Forelimb muscle (tissue), 1 donor: ENCODE measurements around the gene CKLF. TPM values are rescaled to one million over a fixed set of nuclear protein-coding genes. Genes with fewer than 3 reads are reported as not detected.
A peak's percentile ranks its signal among the peaks of the same experiment; 100 is the strongest.
"Not testable (repeated sequence)": the region's sequence is repeated elsewhere in the genome, so short reads cannot be mapped to it uniquely, and the experiment has no call there.

Experiments
- DNase-seq: peaks from one replicate; pipeline ENCODE4 v3.0.0-alpha.2; 2013; ENCODE audit warnings: low read depth
- polyA plus RNA-seq: library from polyadenylated mRNA; unstranded; fragments of 120-200 nt; gene quantifications from one replicate; pipeline ENCODE4 v1.2.1, GENCODE V29; 2013; ENCODE audit not compliant: insufficient read length

The CKLF gene, protein sequence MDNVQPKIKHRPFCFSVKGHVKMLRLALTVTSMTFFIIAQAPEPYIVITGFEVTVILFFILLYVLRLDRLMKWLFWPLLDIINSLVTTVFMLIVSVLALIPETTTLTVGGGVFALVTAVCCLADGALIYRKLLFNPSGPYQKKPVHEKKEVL
- 26.0 TPM for polyA plus RNA-seq

DNA sequence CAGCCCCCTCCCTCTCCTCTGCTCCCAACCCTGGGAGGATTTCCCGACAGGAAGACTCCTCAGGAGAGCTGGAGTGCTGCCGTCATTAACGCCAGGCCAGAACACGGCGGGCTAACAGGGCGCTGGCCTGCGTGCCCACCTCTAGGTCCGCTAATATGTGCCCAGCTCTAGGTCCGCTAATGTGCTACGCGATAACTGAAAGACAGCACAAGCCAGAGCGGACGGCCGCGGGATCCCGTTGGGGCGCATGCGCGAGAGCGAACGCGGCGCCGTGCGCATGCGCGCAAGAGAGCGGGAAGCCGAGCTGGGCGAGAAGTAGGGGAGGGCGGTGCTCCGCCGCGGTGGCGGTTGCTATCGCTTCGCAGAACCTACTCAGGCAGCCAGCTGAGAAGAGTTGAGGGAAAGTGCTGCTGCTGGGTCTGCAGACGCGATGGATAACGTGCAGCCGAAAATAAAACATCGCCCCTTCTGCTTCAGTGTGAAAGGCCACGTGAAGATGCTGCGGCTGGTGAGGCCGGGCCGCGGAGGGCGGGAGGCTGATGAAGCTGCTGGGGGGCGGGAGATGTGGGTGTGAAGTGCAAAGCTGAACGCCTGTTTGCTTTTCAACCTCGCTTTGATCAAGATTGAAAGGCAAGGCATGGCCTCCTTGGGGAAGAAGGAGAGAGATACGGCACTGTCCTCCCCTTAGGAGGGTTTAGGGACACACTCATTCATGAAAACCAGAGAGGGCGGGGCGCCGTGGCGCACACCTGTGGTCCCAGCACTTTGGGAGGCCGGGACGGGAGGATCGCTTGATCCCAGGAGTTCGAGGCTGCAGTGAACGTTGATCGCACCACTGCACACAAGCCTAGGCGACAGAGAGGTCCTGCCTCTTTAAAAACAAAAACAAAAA is at the start of gene CKLF:
Gene CKLF, plus strand, starts transcription at position 291 of the 892 bp plus-strand sequence. Its CDS starts 140 bp downstream, at position 431.
- DNase-seq = peak; percentile 83

DNA sequence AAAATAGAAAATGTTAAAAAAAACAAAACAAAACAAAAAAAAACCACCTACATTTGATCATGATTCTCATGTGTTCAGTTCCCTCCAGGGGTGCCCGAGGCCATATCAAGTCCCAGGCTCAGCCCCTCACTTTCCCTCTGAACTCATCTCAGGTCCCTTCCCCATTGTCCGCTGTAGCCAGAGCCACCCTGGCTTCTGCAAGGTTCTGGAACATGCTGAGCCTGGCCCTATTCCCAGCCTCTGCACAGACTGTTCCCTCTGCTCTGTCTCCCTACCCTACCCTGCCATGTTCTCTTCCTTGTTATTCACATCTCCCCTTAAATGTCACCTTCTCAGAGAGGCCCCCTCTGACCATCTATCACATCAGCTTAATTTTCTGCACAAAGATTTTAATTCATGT is 49.3 kb upstream of the CKLF start:
- DNase-seq = no peak

DNA sequence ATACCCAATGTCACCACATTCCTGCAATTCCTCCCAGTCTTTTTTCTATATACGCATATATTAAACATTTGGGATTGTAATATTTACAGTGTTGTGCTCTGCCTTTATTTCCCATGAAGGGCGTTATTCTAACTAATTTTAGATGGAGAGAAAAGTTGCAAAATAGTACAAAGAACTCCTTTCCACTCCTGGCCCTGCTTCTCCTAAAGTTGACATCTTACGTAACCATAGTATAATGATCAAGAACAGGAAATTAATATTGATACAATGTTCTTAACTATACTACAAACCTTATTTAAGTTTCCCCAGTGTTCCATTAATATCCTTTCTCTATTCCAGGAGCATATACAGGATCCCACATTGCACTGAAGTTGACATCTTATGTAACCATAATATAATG is 48.8 kb upstream of the CKLF start:
- no peak for DNase-seq

DNA sequence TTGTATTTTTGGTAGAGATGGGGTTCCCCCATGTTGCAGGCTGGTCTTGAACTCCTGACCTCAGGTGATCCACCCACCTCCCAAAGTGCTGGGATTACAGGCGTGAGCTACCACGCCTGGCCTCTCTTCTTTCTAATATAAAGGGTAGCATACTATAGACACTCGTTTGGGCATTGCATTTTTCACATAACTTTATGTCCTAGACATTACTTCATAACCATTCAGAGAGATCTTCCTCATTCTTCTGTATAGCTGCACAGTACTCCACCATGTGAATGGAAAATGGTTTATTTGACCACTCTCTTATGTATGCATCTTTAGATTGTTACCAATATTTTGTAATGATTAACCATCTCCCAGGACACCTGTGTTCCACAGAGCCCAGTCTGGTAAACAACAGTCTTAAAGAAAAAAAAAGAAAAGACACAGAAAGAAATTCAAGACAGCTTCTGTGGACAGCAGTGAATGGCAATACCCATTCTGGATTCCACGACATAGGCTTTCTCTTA is 44.6 kb upstream of the CKLF start:
- no peak for DNase-seq

DNA sequence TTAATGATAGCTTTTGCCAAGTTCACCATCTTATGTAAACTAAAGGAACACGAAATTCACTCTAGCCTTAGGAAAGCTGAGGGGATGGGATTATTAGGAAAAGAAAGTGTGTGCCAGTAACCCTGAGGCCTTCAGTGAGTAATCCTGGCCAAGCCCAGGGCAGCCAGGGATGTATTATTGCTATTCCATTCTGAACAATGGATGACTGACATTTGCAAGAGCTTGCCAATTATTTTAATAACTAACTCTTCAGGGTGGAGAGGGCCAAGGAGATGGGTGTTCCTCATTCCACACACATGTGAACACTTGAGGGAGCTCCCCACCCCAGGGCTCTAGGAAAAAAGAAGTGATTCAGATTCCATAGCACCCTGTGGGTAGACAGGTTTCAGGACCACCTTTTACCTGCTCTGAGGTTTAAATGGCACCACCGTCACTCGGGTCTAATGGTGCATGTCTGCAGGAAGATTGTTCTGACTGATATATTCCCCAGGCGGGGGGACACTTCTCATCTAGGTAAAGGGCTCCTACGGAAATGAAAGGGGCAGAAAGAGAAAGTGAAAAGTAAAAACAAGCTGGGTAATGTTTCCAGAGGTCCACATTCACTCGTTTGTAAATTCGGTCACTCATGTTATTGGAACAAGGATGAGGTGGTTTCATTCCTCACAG is 44.0 kb upstream of the CKLF start:
- DNase-seq = no peak

DNA sequence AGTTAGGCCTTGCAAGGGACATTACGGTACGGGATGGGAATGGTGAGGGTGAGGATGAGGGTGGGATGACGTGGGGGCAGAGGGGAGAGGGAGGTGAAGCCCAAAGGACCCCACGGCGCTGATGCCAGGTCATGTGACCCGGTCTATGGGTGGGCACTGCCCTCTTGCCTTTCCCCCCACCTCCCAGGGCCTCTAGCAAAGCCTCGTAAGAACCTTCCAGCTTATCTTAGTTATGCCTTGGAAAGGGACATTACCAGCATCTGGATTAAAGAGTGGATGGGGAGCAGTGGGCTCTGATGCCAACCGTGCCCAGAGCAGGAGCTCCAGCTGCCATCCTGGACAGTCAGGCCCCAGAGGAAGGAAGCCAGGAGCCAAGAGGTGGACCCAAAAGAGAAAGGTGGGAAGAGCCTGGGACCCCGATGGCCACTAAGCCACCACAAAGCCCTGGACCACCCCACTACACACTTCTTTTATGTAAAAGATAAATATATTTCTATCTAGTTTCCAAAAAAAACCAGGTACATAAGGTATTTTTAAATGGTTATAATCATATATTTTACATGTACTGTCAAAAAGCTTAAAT is 43.4 kb upstream of the CKLF start:
- no peak for DNase-seq

DNA sequence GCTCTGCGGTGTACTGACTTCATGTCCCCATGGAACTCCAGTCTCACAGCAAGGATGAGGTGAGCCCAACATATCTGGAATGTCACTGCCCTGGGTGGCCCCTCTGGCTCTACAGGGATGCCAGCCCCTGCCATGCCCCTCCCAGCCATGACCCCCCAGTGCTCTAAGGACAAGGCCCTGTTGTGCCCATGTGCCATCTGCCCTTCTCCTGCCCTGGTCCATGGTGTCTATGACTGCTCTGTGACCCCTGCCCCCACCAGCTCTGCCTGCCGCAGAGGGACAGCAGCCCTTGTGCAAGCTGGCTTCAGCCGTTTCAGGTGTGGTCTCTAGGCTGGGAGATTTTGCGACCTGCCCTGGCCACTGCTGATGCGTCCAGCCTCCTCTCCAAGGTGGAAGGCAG is 42.8 kb upstream of the CKLF start:
- DNase-seq = no peak

DNA sequence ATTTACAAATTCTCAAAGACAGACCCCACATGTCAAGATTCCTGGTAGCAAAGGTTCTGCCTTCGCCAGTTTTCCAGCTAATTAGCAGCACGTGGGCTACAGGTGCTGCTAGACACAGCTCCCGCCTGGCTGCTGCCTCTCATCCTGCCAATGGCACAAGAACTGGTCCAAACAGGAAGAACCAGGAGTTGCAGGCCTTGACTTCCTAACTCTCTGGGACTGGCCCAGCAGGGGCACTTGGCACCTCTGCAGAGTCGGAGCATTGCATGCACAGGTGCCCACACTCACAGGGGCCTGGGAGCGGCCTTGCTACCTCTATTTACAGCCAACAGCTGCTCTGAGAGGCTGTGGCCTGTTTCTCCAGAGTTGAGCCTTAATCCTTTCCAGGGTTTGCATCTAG is 42.1 kb upstream of the CKLF start:
- DNase-seq = no peak

DNA sequence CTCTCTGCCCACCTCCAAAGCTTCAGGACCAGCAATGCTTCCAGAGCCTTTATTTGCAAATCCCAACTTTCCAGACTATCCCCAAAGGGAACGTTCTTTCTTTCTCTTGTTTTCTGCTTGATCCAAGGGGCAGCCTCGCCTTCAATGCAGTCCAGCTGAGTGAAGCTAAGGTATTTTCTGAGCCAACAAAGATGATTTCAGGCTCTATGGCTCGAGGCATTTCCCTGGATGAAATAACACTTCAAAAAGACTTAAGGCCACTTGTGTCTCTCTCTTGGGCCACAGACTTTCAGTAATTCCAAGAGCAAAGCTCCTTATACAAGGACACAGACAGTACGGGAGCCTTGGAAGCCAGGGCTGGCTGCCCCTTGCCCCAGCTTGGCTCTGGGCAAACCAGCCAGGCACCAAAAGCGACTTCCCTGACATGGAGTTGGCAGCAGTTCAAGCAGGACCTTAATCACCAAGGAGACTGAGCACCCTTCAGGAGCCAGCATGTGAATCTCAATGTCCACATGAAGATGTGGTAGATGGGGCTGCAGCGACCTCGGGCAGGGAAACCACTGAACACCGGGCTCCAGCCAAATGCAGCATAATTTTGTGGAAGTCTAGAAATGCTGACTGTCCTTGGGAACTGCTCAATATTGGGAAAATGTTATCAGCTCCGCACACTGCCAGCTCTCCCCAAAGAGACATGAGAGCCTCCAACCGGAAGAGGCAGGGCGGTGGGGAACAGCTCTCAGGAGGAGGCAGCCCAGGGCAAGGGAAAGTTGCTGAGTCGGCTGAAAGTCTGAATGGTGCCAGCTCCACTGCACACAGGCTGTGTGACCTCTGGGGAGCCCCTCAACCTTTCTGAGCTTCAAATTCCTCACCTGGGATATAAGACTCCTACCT is 41.4 kb upstream of the CKLF start:
- no peak for DNase-seq

DNA sequence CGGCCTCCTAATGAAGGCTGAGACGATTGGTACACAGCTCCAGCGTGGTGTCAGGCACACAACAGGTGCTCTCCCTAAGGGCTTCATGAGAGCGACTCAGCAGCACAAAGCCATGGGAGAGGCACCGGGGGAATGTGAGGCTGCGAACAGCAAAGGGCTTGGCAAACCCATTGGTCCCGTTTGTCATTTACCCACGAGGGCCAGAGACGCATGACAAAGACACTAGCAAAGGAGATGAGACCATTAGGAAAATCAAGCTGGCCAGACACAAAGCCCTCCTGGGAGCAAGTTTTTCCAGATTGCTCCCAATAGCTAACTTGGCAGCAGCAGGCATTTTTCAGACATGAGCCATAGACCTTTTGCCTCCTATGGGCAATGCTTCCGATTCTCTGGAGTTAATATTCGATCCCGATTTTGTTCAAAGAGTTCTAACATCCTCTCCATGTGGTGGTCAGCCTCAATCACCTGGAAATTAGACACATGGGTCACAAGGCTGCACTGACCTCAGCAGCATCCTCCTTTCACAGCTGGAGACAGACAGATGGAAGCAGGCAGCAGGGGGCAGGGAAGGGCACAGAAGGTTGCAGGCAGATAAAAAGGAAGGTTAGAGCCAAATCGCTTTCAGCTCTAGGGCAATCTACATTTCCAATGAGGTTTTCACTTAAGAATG is 40.6 kb upstream of the CKLF start:
- no peak for DNase-seq

DNA sequence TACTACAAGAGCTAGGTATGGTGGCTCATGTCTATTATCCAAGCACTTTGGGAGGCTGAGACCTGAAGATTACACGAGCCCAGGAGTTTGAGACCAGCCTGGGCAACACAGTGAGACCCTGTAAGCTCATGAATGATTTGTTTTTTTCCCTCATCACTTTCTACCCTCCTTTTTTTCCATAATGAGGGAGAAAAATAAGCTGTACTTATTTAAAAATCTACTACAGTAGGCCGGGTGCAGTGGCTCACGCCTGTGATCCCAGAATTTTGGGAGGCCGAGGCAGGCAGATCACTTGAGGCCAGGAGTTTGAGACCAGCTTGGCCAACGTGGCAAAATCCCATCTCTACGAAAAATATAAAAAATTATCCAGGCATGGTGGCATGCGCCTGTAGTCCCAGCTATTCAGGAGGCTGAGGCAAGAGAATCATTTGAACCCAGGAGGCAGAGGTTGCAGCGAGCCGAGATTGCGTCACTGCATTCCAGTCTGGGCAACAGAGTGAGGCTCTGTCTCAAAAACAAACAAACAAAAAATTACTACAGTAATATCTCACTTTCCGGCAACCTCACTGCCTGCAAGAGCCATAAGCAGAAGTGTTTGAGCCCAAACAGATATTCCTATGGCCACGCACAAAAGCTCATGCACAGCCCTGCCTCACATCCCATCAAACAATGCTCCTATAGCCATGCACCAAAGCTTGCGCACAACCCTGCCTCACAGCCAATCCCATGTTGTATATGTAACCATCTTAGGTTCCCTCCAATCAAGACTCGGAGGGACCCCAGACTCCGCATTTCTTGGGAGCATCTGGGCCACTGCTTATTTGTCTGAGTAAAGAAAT is 39.9 kb upstream of the CKLF start:
- no peak for DNase-seq

DNA sequence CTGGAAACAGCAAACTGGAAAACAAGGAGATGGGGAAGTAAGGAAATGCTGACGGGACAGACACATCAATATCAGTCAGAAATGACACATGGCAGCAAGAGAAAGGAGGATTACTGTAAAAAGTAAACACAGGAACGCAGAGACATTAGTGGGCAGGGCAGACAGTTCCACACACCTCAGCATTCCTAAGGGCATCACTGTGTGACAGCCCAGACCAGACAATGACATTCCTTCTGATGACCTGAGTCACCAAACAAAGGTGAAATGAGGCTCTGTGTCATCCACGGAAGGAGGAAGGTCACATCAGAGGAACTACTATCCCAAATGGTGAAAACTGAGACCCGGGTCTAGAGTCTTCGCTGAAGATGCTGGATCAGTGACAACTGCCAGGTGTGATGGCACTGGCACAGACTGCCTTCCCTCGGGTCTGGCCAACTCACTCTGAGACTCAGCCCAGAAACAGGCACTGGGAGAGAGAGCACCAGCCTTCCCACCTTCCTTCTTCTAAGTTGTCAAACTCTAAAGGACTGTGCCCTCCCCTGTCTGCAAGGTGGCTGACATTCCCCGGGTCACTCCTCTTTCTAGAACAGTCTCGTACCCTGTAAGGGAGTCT is 39.2 kb upstream of the CKLF start:
- DNase-seq = no peak

DNA sequence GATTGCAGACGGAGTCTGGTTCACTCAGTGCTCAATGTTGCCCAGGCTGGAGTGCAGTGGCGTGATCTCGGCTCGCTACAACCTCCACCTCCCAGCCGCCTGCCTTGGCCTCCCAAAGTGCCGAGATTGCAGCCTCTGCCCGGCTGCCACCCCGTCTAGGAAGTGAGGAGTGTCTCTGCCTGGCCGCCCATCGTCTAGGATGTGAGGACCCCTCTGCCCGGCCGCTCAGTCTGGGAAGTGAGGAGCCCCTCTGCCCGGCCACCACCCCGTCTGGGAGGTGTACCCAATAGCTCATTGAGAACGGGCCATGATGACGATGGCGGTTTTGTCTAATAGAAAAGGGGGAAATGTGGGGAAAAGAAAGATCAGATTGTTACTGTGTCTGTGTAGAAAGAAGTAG is 38.0 kb upstream of the CKLF start:
- DNase-seq = not testable (repeated sequence)

DNA sequence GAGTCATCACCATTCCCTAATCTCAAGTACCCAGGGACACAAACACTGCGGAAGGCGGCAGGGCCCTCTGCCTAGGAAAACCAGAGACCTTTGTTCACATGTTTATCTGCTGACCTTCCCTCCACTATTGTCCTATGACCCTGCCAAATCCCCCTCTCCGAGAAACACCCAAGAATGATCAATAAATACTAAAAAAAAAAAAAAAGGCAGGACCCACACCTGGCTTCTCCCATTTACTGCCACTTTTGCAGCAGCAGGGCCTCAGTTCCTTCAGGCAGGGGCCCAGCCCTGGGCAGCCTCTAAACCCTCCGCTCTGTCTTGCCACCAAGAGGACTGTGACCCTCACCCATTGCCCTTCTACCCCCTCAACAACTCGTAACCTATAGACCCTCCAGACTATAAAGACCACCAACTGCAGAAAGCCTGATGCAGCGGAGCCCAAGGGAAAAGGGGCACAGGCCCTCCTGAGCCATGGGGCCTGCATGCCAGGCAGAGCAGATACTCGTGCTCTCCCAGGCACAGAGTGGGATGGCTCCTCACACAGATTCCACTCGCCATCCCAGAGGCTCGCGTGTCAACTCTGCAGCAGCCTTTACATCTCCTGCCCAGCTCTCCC is 37.3 kb upstream of the CKLF start:
- not testable (repeated sequence) for DNase-seq

DNA sequence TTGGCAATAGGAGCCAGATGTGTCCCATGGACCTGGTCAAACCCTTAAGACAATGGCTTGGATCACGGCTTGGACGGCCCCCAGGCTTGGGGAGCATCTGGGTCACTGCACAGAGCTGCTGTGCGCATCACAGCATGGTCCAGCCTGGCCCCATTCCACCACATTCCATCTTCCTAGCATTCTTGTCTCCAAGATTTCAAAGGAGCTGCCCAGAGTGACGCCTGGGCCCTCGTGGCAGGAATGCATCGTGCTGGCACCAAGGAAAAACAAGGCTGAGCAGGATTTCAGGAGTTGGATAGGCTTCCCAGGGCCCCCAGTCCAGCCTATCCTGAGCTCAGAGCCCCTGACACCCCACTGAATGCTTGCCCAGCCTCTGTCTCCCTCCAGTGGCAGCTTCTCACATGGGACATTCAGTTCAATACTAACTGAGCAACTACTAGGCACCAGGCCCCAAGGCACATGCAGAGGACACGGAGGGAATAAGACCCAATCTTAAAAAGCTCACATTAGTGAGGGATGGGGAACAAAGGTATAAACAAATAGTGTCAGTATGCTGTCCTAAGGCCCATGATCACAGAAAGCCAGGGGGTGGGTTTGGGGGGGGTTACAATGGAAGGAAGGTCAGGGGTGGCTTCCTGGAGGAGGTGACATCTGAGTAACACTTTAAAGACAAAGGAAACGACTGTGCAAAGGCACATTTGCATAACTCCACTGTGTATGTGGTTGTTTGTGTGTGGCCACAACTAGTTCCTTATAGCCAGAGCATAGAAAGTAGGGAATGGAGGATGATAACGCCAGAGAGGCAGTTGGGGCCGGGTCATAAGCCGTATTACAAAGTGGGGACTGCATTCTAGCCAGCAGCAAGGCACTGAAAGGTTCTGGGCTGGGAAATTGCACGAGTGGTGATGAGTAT is 36.5 kb upstream of the CKLF start:
- no peak for DNase-seq

DNA sequence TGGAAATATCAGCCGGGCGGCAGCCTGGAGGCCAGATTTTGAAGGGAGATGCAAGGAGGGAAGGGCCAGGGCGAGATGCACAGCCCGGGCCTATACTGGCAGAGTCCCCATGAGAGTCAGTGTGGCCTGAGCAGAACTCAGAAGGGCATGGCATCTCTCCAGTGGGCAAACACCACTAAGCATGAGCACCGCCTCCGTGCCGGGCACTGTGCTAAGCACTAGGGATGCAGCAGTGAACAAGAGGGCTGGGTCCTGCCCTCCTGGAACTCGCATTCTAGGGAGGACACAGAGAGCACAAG is 35.9 kb upstream of the CKLF start:
- no peak for DNase-seq

DNA sequence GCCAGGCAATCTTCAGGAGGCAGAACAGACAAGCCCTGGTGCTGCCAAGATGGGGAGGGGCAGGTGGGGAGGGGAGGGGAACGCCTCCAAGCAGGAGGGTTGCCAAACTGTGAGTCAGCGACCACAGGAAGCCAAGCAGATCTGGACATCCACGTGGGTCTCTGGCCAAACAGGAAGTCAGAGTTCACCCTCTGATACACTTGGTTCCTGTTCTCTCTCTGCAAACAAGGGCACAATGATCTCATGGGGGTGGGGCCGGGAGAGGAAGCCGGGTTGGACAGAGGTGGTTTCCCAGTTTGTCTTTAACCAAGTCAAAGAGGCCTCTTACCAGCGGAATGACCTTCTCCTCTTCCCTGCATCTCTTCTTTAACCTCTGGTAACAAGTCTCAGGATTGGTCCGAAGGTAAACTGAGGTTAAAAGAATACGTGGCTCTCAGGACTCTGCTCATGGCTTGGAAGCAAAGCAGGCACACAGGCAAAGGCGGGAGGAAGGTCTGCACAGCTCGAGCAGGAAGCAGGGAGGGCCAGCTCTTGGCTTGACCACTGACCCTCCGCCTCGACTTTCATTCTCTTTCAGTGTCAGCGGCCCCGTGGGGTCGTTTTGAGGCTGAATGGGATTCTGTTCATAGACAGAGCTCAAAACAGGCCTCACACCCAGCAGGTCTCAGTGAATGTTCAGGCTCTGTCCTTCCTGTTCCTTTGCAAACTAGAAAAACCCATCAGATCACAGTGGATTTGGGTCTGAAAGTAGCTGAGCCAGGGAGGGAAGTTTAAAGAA is 35.4 kb upstream of the CKLF start:
- peak; percentile 90 for DNase-seq
